ENCODE data around the gene SLC37A4.

Gene SLC37A4

GRCh38 chr11:119030329-119031047 lies at the start of gene SLC37A4:
Gene SLC37A4, minus strand, starts transcription at chr11:119030877.
- H3K36me3 ChIP-seq (ENCODE audit: control insufficient read depth, low read length): peaks cover 43% of the 10 kb centered on the region
- peaks cover 24% of the 10 kb centered on the region for H3K79me2 ChIP-seq (ENCODE audit: control insufficient read depth, low read length)
- no peaks in the 10 kb centered on the region for H3K27me3 ChIP-seq (ENCODE audit: control insufficient read depth, low read length)
- TF ChIP-seq CTCF (IDR thresholded peaks at IDR 0.05; ENCODE audit: low read depth, low read length, poor library complexity, severe bottlenecking) (no peak), EZH2phosphoT487 (IDR thresholded peaks at IDR 0.05; ENCODE audit: borderline replicate concordance, low read length) (no peak)
- peak within 1 kb of the TSS; percentile 48 for H3K27ac ChIP-seq (ENCODE audit: low read depth, low read length)
- H3K9me2 ChIP-seq (replicated peaks; ENCODE audit: control insufficient read depth, low read length): no peaks in the 10 kb centered on the region
- H3K4me3 ChIP-seq (ENCODE audit: low read length): peak within 1 kb of the TSS; percentile 97
- no peaks in the 10 kb centered on the region for H3K9me3 ChIP-seq (ENCODE audit: control insufficient read depth, insufficient read depth, low read length)
- H3F3A ChIP-seq (ENCODE audit: control insufficient read depth, insufficient read depth): no peaks in the 10 kb centered on the region; the same call in 1 of the 2 replicates
- H3K4me2 ChIP-seq (ENCODE audit: low read length): peak within 1 kb of the TSS; percentile 64
- H3K4me1 ChIP-seq (ENCODE audit: control insufficient read depth, low read length): peaks cover 18% of the 10 kb centered on the region
- H4K20me1 ChIP-seq (ENCODE audit: control insufficient read depth, insufficient read depth, low read depth, low read length): no peaks in the 10 kb centered on the region

GRCh38 chr11:119078675-119079420 lies 48.2 kb upstream of the SLC37A4 start:
- H3K79me2 ChIP-seq (ENCODE audit: control insufficient read depth, low read length): no peaks in the 10 kb centered on the region
- no peaks in the 10 kb centered on the region for H3K27me3 ChIP-seq (ENCODE audit: control insufficient read depth, low read length)
- no peaks in the 10 kb centered on the region for H4K20me1 ChIP-seq (ENCODE audit: control insufficient read depth, insufficient read depth, low read depth, low read length)
- H3K4me1 ChIP-seq (ENCODE audit: control insufficient read depth, low read length): no peaks in the 10 kb centered on the region
- peaks cover 56% of the 10 kb centered on the region for H3K36me3 ChIP-seq (ENCODE audit: control insufficient read depth, low read length)
- H3F3A ChIP-seq (ENCODE audit: control insufficient read depth, insufficient read depth): no peaks in the 10 kb centered on the region; the same call in 1 of the 2 replicates
- no peak overlapping the region for H3K27ac ChIP-seq (ENCODE audit: low read depth, low read length)
- H3K4me2 ChIP-seq (ENCODE audit: low read length): no peak overlapping the region
- TF ChIP-seq CTCF (IDR thresholded peaks at IDR 0.05; ENCODE audit: low read depth, low read length, poor library complexity, severe bottlenecking) (no peak), EZH2phosphoT487 (IDR thresholded peaks at IDR 0.05; ENCODE audit: borderline replicate concordance, low read length) (no peak)
- H3K9me3 ChIP-seq (ENCODE audit: control insufficient read depth, insufficient read depth, low read length): no peaks in the 10 kb centered on the region
- no peaks in the 10 kb centered on the region for H3K9me2 ChIP-seq (replicated peaks; ENCODE audit: control insufficient read depth, low read length)
- no peak overlapping the region for H3K4me3 ChIP-seq (ENCODE audit: low read length)

GRCh38 chr11:119077839-119078238 lies 47.2 kb upstream of the SLC37A4 start:
- no peaks in the 10 kb centered on the region for H3K9me2 ChIP-seq (replicated peaks; ENCODE audit: control insufficient read depth, low read length)
- TF ChIP-seq CTCF (IDR thresholded peaks at IDR 0.05; ENCODE audit: low read depth, low read length, poor library complexity, severe bottlenecking): no peak
- TF ChIP-seq EZH2phosphoT487 (IDR thresholded peaks at IDR 0.05; ENCODE audit: borderline replicate concordance, low read length): no peak
- H3K4me1 ChIP-seq (ENCODE audit: control insufficient read depth, low read length): no peaks in the 10 kb centered on the region
- H3K27me3 ChIP-seq (ENCODE audit: control insufficient read depth, low read length): no peaks in the 10 kb centered on the region
- H3K4me3 ChIP-seq (ENCODE audit: low read length): no peak overlapping the region
- no peaks in the 10 kb centered on the region for H3K79me2 ChIP-seq (ENCODE audit: control insufficient read depth, low read length)
- H3K36me3 ChIP-seq (ENCODE audit: control insufficient read depth, low read length): peaks cover 66% of the 10 kb centered on the region
- no peaks in the 10 kb centered on the region; the same call in 1 of the 2 replicates for H3F3A ChIP-seq (ENCODE audit: control insufficient read depth, insufficient read depth)
- H3K9me3 ChIP-seq (ENCODE audit: control insufficient read depth, insufficient read depth, low read length): no peaks in the 10 kb centered on the region
- H3K4me2 ChIP-seq (ENCODE audit: low read length): no peak overlapping the region
- H3K27ac ChIP-seq (ENCODE audit: low read depth, low read length): no peak overlapping the region
- H4K20me1 ChIP-seq (ENCODE audit: control insufficient read depth, insufficient read depth, low read depth, low read length): no peaks in the 10 kb centered on the region

All from DOHH2 (cell line).